ENCODE measurements around the gene MPPED1. TPM values are rescaled to one million over a fixed set of nuclear protein-coding genes. Genes with fewer than 3 reads are reported as not detected.

MPPED1 gene
- total RNA-seq, 1 donor from 2014 or later = not detected

DNA sequence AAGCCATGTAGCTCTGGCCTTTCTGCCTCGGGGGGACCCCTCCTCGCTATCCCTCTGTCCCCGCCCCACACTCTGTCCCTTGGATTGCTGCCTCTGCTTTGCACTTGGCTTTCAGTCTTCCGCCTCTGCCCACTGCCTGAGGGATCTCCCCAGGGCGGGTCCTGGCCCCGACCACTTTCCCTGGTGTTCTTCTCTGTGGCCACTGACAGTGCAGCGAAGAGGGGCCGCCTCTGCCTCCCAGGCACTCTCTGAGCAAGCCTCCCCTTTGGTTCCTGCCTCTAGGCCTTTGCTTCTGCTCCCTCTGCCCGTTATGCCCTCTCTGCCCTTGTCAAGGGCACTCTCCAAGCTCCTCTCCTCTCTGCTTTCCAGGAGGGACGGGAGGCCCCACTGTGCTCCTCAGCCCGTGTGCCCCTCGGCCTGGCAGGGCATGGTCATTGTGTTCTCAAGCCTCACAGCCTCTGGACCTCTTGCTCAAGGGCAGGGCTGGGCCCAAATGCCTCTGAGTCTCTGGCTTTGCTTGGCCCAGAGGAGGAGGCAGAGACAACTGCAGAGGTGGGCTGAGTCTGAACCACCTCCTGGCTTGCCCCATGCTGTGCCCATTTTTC is 5.5 kb upstream of the MPPED1 start:
- intact Hi-C loops (cut with DNase I) = no loop called here
- DNase-seq (ENCODE audit: low spot score) = no peak

DNA sequence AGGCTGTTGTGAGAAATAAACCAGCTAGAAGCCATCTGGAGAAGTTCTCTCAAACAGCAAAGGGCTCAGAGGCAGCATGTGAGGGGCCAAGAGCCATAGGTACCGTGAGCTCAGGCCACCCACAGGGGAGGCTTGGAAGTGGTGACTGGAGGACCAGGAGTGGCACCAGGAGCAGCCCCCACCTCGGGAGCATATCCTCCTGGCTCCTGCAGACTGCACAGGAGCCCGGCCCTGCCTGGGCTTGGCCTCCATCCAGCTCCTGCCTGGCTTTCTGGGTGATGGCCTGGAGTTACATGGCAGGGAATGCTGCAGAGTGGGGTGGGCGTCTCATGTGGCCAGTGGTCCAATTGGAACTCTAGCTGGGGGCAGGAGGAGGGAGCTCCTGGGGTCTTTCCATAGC is 4.2 kb upstream of the MPPED1 start:
- intact Hi-C loops (cut with DNase I) = no loop called here
- no peak for DNase-seq (ENCODE audit: low spot score)

- intact Hi-C loops (cut with DNase I) = no loop called here
- DNase-seq (ENCODE audit: low spot score) = no peak
Measured at GRCh38 chr22:43408009-43408408, 3.8 kb upstream of the MPPED1 start.

- no peak for DNase-seq (ENCODE audit: low spot score)
Measured at GRCh38 chr22:43409046-43409445, 2.8 kb upstream of the MPPED1 start.

GRCh38 chr22:43409800-43410199 is 2.0 kb upstream of the MPPED1 start:
- DNase-seq (ENCODE audit: low spot score) = no peak
- intact Hi-C loops (cut with DNase I) = no loop called here

More at GRCh38 chr22:43409046-43409445, 2.8 kb upstream of the MPPED1 start:
- intact Hi-C loops (cut with DNase I) = no loop called here

DNA sequence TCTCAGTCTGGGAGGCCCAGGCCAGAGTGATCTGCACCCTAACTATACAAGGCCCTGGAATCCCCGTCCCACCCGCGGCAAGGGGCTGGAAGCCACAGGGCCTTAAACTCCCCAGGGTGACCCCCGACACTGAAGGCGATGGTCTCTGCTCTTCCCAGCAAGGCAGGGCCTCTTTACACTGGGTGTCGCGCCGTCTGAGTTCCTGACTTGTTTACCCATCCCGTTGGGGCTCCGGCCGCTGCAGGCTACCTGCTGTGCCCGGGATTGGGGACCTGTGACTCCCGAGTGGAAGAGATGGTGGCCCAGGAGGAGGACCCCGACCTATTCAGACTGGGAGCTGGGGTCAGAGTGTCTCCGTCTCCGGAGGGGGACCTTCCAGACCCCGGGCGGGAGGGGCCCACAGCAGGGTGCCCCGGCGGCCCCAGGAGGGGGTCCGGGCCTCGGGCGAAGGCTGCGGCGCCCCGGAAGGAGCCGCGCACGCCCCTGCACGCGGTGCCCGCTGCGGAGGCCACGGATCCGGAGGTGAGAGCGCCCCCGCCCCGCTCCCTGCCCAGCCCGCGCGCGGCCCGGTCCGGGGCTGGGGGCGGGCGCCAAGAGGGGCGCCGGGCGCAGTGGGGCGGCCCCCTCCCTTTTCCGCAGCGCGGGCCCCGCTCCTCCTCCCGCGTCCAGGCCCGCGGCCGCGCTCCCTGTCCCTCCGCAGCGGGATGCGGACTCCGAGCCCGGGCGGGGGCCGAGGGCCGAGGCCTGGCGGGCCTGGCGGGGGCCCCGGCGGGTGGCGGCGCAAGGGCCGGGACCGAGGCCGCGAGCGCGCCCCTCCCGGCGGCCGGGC is 560 bp upstream of the MPPED1 start:
- intact Hi-C loops (cut with DNase I) = no loop called here
- no peak for DNase-seq (ENCODE audit: low spot score)

DNA sequence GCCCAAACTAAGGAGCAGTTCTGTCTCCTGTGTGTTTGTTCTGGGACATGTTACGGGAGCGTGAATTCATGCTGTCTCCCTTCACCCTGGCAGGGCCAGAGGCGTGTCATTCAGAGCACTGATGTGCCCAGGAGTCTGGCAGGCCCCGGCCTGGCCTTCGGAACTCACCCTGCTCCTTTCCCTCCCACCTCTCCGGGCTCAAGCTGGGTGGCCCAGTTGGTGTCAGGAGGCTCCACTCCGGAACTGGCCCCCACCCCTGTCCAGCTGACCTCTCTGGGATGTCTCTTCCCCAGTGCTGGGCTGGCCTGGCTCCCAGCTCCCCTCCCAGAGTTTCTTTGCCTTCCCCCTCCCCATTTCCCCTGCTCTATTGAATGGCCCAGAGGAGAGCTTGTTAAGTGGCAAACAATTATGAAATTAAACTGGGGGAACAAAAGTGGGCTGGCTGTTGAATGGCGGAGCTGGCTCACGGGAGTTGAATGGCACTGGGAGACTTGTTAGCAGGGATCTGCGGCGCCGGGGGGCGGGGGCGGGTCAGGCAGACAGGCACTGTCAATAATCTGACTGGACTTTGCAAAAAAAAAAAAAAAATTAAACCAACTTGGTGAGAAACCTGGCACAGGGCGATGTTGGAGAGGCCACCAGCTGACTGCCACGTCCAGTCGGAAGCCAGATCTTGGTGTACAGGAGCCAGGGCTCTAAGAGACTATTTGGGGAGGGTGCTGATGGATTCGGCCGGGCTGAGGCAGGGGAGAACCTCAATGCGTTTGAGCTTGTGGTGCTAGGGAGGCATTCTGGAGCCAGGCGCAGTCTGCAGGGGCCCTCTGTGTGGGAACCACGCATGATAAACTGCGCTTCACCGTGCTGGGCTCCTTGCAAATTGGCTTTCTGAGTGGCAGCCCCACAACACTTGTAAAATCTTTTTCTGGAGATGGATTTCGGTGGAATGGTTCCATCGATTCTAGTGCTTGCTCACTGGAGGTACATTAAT is 1.3 kb downstream of the MPPED1 start:
- DNase-seq (ENCODE audit: low spot score) = no peak
- intact Hi-C loops (cut with DNase I) = no loop called here

GRCh38 chr22:43413826-43414225 is 2.0 kb downstream of the MPPED1 start:
- no peak for DNase-seq (ENCODE audit: low spot score)
- intact Hi-C loops (cut with DNase I) = no loop called here

DNA sequence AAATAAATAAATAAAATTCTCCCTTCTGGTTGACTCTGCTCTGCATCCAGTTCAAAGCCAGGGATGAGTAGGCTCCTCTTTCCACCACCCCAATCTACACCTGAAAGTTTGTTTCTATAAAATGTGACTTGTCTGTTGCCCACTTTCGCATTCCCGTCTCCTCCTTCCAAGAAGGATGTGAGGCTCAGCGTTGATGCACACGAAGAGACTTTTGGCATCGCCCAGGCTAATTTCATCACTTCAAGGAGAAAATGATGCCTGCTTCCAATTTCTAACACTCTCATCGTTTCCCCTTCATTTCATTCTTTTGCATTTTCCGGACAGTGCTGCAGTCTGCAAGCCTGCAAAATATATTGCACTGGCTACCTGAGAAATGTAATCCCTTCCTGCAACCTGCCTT is 3.9 kb downstream of the MPPED1 start:
- intact Hi-C loops (cut with DNase I) = no loop called here

GRCh38 chr22:43417555-43417954 is 5.7 kb downstream of the MPPED1 start:
- intact Hi-C loops (cut with DNase I) = no loop called here
- DNase-seq (ENCODE audit: low spot score) = no peak

More for the DNA sequence above, 3.9 kb downstream of the MPPED1 start:
- DNase-seq (ENCODE audit: low spot score) = no peak

- no peak for DNase-seq (ENCODE audit: low spot score)
- intact Hi-C loops (cut with DNase I) = no loop called here
Measured at GRCh38 chr22:43418079-43418825, 6.4 kb downstream of the MPPED1 start.

DNA sequence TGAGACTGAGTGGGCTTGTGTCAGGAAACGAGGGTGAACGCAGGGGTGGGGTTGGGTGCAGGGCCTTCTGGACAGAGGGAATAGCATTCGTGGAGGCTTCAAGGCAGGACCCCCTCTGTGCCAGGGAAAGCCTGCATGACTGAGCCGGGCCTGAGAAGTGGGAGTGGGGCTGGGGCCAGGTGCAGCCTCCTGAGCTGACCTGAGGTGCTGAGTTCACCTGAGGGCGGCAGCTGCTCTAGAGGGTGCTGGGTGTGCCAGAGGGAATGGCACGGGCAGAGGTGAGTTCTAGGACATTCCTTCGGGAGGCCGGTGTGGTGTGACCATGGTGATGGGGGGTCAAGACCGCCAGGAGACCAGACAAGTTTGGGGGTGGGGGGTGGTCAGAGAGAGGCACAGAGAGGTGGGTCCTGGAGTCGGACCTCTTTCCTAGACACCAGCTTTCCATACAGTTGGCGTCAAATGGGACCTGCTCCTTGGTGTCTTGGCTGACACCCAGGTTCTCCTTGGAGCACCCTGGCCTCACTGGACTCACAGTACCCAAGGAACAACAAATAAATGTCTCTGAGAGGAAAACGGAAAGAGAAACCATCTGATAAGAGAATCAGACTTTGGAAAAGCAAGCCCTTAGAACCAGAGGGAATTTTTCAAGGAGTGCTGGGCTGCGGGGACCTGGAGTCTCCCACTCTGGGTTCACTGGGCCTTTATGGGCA is 7.7 kb downstream of the MPPED1 start:
- no peak for DNase-seq (ENCODE audit: low spot score)
- intact Hi-C loops (cut with DNase I) = no loop called here

GRCh38 chr22:43421046-43421665 is 9.3 kb downstream of the MPPED1 start:
- intact Hi-C loops (cut with DNase I) = no loop called here
- no peak for DNase-seq (ENCODE audit: low spot score)

- intact Hi-C loops (cut with DNase I) = no loop called here
- no peak for DNase-seq (ENCODE audit: low spot score)
Measured at GRCh38 chr22:43421914-43422615, 10.3 kb downstream of the MPPED1 start.

- no peak for DNase-seq (ENCODE audit: low spot score)
- intact Hi-C loops (cut with DNase I) = no loop called here
Measured at GRCh38 chr22:43423046-43423445, 11.2 kb downstream of the MPPED1 start.

- DNase-seq (ENCODE audit: low spot score) = no peak
Measured at GRCh38 chr22:43424201-43424600, 12.4 kb downstream of the MPPED1 start.

DNA sequence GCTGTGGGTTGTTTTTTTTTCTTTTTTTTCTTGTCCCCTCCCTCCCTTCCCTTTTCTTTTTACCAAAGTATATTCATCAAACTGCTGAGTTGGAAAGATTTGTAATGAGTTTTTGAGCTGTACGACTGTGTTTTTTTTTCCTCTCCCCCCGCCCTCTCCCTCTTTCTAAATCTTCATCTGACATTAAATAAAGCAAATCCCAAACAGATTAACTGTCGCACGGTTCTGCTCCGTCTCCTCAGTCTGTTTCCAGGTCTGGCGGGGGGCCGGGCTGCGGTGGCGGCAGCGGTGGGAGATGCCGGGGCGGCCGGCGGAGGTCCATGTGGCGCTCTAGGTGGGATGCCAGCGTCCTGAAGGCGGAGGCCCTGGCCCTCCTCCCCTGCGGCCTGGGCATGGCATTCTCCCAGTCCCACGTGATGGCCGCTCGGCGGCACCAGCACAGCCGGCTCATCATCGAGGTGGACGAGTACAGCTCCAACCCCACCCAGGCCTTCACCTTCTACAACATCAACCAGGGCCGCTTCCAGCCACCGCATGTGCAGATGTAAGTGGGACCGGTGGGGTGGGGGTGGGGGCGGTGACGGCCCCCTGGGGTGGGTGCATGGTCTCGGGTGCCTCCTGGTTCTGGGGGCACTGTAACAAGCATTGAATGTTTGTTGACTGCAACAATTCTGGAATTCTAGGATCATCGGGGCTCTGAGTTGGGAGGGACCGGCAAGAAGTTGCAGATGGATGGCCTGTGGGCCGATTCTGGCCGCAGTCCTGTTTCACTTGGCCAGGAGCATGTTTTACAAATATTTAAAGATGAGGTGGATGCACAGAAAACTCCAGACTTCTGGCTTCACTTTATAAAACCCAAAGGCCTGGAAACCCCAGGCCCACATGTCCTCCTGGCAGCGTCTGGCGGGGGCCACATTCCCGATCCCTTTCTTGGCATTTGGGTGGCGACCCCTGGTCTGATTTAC is 13.1 kb downstream of the MPPED1 start:
- intact Hi-C loops (cut with DNase I) = no loop called here
- DNase-seq (ENCODE audit: low spot score) = no peak

More at GRCh38 chr22:43424201-43424600, 12.4 kb downstream of the MPPED1 start:
- intact Hi-C loops (cut with DNase I) = no loop called here

Data from cardiac septum (tissue), 1 donor.